ENCODE results near the gene TTLL11.

The TTLL11 gene

GRCh38 chr9:121930956-121931355 is 162.2 kb downstream of the TTLL11 start:
- Histone ChIP-seq H4K8ac (ENCODE audit: low read depth, low read length) (no peak overlapping the region), H3K27ac (replicated peaks; ENCODE audit: low read length) (no peak overlapping the region), H3K4me1 (ENCODE audit: control insufficient read depth in 2 of 2, insufficient read depth in 1 of 2, low read depth in 1 of 2, low read length in 2 of 2) (peaks cover 0 to 6% of the 10 kb centered on the region in 2 donors), H3K36me3 (replicated peaks in 1 of 2; ENCODE audit: control insufficient read depth in 2 of 2, insufficient read depth in 2 of 2, low read length in 2 of 2) (no peaks in the 10 kb centered on the region), H2BK15ac (ENCODE audit: low read length) (no peak overlapping the region), H2BK120ac (ENCODE audit: low read depth, low read length) (no peak overlapping the region), H3K18ac (ENCODE audit: low read length) (no peak overlapping the region), H2AFZ (ENCODE audit: low read length) (no peak overlapping the region), H2BK5ac (ENCODE audit: low read length) (no peak overlapping the region), H3K4ac (ENCODE audit: low read length) (no peak overlapping the region), H3K9ac (ENCODE audit: low read depth, low read length, poor library complexity) (no peak overlapping the region), H4K91ac (ENCODE audit: low read depth, low read length, poor library complexity) (no peak overlapping the region), H3K4me2 (ENCODE audit: insufficient read depth, low read length, poor library complexity, severe bottlenecking) (no peak overlapping the region), H3K27me3 (ENCODE audit: control insufficient read depth in 3 of 3, insufficient read depth in 3 of 3, low read depth in 1 of 3, low read length in 3 of 3) (no peaks in the 10 kb centered on the region), H3K23ac (ENCODE audit: low read depth, low read length, poor library complexity) (no peak overlapping the region), H3K9me3 (replicated peaks in 1 of 2; ENCODE audit: control insufficient read depth in 2 of 2, insufficient read depth in 1 of 2, low read depth in 1 of 2, low read length in 2 of 2) (no peaks in the 10 kb centered on the region), H3K14ac (ENCODE audit: low read length) (no peak overlapping the region), H3K4me3 (ENCODE audit: low read length in 2 of 2) (no peak overlapping the region), H2BK12ac (ENCODE audit: low read length) (no peak overlapping the region), H3K79me1 (ENCODE audit: low read depth, low read length) (no peaks in the 10 kb centered on the region), H2AK5ac (ENCODE audit: low read depth, low read length) (no peak overlapping the region)
- whole genome bisulfite sequencing, 2 donors (ENCODE audit: extremely low coverage in 2 of 2, insufficient read length in 2 of 2, insufficient replicate concordance in 1 of 2), result no CpG with 5 or more reads among the region's 5 CpGs
- DNase-seq (ENCODE audit: low spot score), result no peak

- no peak overlapping the region for H4K8ac ChIP-seq (ENCODE audit: low read depth, low read length)
- H3K4me2 ChIP-seq (ENCODE audit: insufficient read depth, low read length, poor library complexity, severe bottlenecking), result no peak overlapping the region
- H3K79me1 ChIP-seq (ENCODE audit: low read depth, low read length), result no peaks in the 10 kb centered on the region
- H3K14ac ChIP-seq (ENCODE audit: low read length), result no peak overlapping the region
- no peak overlapping the region for H2BK5ac ChIP-seq (ENCODE audit: low read length)
- H2AFZ ChIP-seq (ENCODE audit: low read length), result no peak overlapping the region
- peaks cover 0 to 5% (median 0%) of the 10 kb centered on the region in 3 experiments for H3K27me3 ChIP-seq (ENCODE audit: control insufficient read depth in 3 of 3, insufficient read depth in 3 of 3, low read depth in 1 of 3, low read length in 3 of 3)
- H2BK15ac ChIP-seq (ENCODE audit: low read length), result no peak overlapping the region
- H3K9ac ChIP-seq (ENCODE audit: low read depth, low read length, poor library complexity), result no peak overlapping the region
- no peak overlapping the region for H3K4ac ChIP-seq (ENCODE audit: low read length)
- H3K4me1 ChIP-seq (ENCODE audit: control insufficient read depth in 2 of 2, insufficient read depth in 1 of 2, low read depth in 1 of 2, low read length in 2 of 2), result peaks cover 0 to 7% of the 10 kb centered on the region in 2 donors
- H3K18ac ChIP-seq (ENCODE audit: low read length), result no peak overlapping the region
- H2BK120ac ChIP-seq (ENCODE audit: low read depth, low read length), result no peak overlapping the region
- no peak overlapping the region for H3K23ac ChIP-seq (ENCODE audit: low read depth, low read length, poor library complexity)
- H3K9me3 ChIP-seq (replicated peaks in 1 of 2; ENCODE audit: control insufficient read depth in 2 of 2, insufficient read depth in 1 of 2, low read depth in 1 of 2, low read length in 2 of 2), result no peaks in the 10 kb centered on the region
- no peak overlapping the region for H2AK5ac ChIP-seq (ENCODE audit: low read depth, low read length)
- no peak overlapping the region for H2BK12ac ChIP-seq (ENCODE audit: low read length)
- H3K4me3 ChIP-seq (ENCODE audit: low read length in 2 of 2), result no peak overlapping the region
- WGBS, 2 donors (ENCODE audit: extremely low coverage in 2 of 2, insufficient read length in 2 of 2, insufficient replicate concordance in 1 of 2), result no CpG with 5 or more reads among the region's 12 CpGs
- no peak overlapping the region for H4K91ac ChIP-seq (ENCODE audit: low read depth, low read length, poor library complexity)
- H3K36me3 ChIP-seq (replicated peaks in 1 of 2; ENCODE audit: control insufficient read depth in 2 of 2, insufficient read depth in 2 of 2, low read length in 2 of 2), result no peaks in the 10 kb centered on the region
- no peak overlapping the region for H3K27ac ChIP-seq (replicated peaks; ENCODE audit: low read length)
- peak; percentile 48 for DNase-seq (ENCODE audit: low spot score)
Observed at GRCh38 chr9:121929893-121930875, 162.9 kb downstream of the TTLL11 start.

- Histone ChIP-seq H3K18ac (ENCODE audit: low read length) (no peak overlapping the region), H3K36me3 (replicated peaks in 1 of 2; ENCODE audit: control insufficient read depth in 2 of 2, insufficient read depth in 2 of 2, low read length in 2 of 2) (no peaks in the 10 kb centered on the region), H2AK5ac (ENCODE audit: low read depth, low read length) (no peak overlapping the region), H2BK12ac (ENCODE audit: low read length) (no peak overlapping the region), H3K4ac (ENCODE audit: low read length) (no peak overlapping the region), H4K91ac (ENCODE audit: low read depth, low read length, poor library complexity) (no peak overlapping the region), H3K4me2 (ENCODE audit: insufficient read depth, low read length, poor library complexity, severe bottlenecking) (no peak overlapping the region), H3K27ac (replicated peaks; ENCODE audit: low read length) (no peak overlapping the region), H2AFZ (ENCODE audit: low read length) (no peak overlapping the region), H3K23ac (ENCODE audit: low read depth, low read length, poor library complexity) (no peak overlapping the region), H2BK5ac (ENCODE audit: low read length) (no peak overlapping the region), H3K4me1 (ENCODE audit: control insufficient read depth in 2 of 2, insufficient read depth in 1 of 2, low read depth in 1 of 2, low read length in 2 of 2) (peaks cover 0 to 7% of the 10 kb centered on the region in 2 donors), H3K9ac (ENCODE audit: low read depth, low read length, poor library complexity) (no peak overlapping the region), H2BK15ac (ENCODE audit: low read length) (no peak overlapping the region), H3K4me3 (ENCODE audit: low read length in 2 of 2) (no peak overlapping the region), H4K8ac (ENCODE audit: low read depth, low read length) (no peak overlapping the region), H2BK120ac (ENCODE audit: low read depth, low read length) (no peak overlapping the region), H3K27me3 (ENCODE audit: control insufficient read depth in 3 of 3, insufficient read depth in 3 of 3, low read depth in 1 of 3, low read length in 3 of 3) (peaks cover 0 to 5% (median 0%) of the 10 kb centered on the region in 3 experiments), H3K79me1 (ENCODE audit: low read depth, low read length) (no peaks in the 10 kb centered on the region), H3K14ac (ENCODE audit: low read length) (no peak overlapping the region), H3K9me3 (replicated peaks in 1 of 2; ENCODE audit: control insufficient read depth in 2 of 2, insufficient read depth in 1 of 2, low read depth in 1 of 2, low read length in 2 of 2) (no peaks in the 10 kb centered on the region)
- WGBS, 2 donors (ENCODE audit: extremely low coverage in 2 of 2, insufficient read length in 2 of 2, insufficient replicate concordance in 1 of 2), result no CpG with 5 or more reads among the region's 1 CpG
- no peak for DNase-seq (ENCODE audit: low spot score)
Observed at GRCh38 chr9:121927636-121928035, 165.5 kb downstream of the TTLL11 start.

- no peak overlapping the region for H2AK5ac ChIP-seq (ENCODE audit: low read depth, low read length)
- H2BK5ac ChIP-seq (ENCODE audit: low read length), result no peak overlapping the region
- no peak overlapping the region for H3K4me3 ChIP-seq (ENCODE audit: low read length in 2 of 2)
- no peak overlapping the region for H2AFZ ChIP-seq (ENCODE audit: low read length)
- H3K14ac ChIP-seq (ENCODE audit: low read length), result no peak overlapping the region
- H3K27me3 ChIP-seq (ENCODE audit: control insufficient read depth in 3 of 3, insufficient read depth in 3 of 3, low read depth in 1 of 3, low read length in 3 of 3), result peaks cover 0 to 5% (median 0%) of the 10 kb centered on the region in 3 experiments
- no peak overlapping the region for H2BK15ac ChIP-seq (ENCODE audit: low read length)
- no peak overlapping the region for H2BK120ac ChIP-seq (ENCODE audit: low read depth, low read length)
- H3K4ac ChIP-seq (ENCODE audit: low read length), result no peak overlapping the region
- H3K4me2 ChIP-seq (ENCODE audit: insufficient read depth, low read length, poor library complexity, severe bottlenecking), result no peak overlapping the region
- H3K36me3 ChIP-seq (replicated peaks in 1 of 2; ENCODE audit: control insufficient read depth in 2 of 2, insufficient read depth in 2 of 2, low read length in 2 of 2), result no peaks in the 10 kb centered on the region
- H3K18ac ChIP-seq (ENCODE audit: low read length), result no peak overlapping the region
- WGBS, 2 donors (ENCODE audit: extremely low coverage in 2 of 2, insufficient read length in 2 of 2, insufficient replicate concordance in 1 of 2), result no CpG with 5 or more reads among the region's 5 CpGs
- H2BK12ac ChIP-seq (ENCODE audit: low read length), result no peak overlapping the region
- H3K9ac ChIP-seq (ENCODE audit: low read depth, low read length, poor library complexity), result no peak overlapping the region
- no peaks in the 10 kb centered on the region for H3K9me3 ChIP-seq (replicated peaks in 1 of 2; ENCODE audit: control insufficient read depth in 2 of 2, insufficient read depth in 1 of 2, low read depth in 1 of 2, low read length in 2 of 2)
- no peak overlapping the region for H3K23ac ChIP-seq (ENCODE audit: low read depth, low read length, poor library complexity)
- DNase-seq (ENCODE audit: low spot score), result no peak
- H4K8ac ChIP-seq (ENCODE audit: low read depth, low read length), result no peak overlapping the region
- no peak overlapping the region for H4K91ac ChIP-seq (ENCODE audit: low read depth, low read length, poor library complexity)
- peaks cover 0 to 7% of the 10 kb centered on the region in 2 donors for H3K4me1 ChIP-seq (ENCODE audit: control insufficient read depth in 2 of 2, insufficient read depth in 1 of 2, low read depth in 1 of 2, low read length in 2 of 2)
- no peak overlapping the region for H3K27ac ChIP-seq (replicated peaks; ENCODE audit: low read length)
- no peaks in the 10 kb centered on the region for H3K79me1 ChIP-seq (ENCODE audit: low read depth, low read length)
Observed at GRCh38 chr9:121927081-121927480, 166.0 kb downstream of the TTLL11 start.
